Fibroblast of villous mesenchyme (primary cell): ENCODE data around the gene CDH12. TPM values are rescaled to one million over a fixed set of nuclear protein-coding genes. Genes with fewer than 3 reads are reported as not detected.

ENCODE experiments used
- DNase-seq: peaks from one replicate; pipeline ENCODE4 v3.0.0-alpha.2; 2010; ENCODE audit warnings: low read depth
- H3K4me3 ChIP-seq: 2 replicates; pipeline ENCODE4 v1.5.1; 2011; ENCODE audit warnings: low read depth, mild to moderate bottlenecking, low read length
- CTCF ChIP-seq: IDR thresholded peaks from 2 replicates; pipeline ENCODE4 v1.5.1; 2012; ENCODE audit warnings: low read depth, mild to moderate bottlenecking, low read length; ENCODE audit not compliant: insufficient read depth
- total RNA-seq: library from RNA; depleted of rRNA; stranded (reverse); fragments of >200 nt; gene quantifications from 2 replicates; pipeline ENCODE4 v1.2.3, GENCODE V29; 2012

Gene CDH12
- total RNA-seq, 1 donor, result not detected

GRCh38 chr5:22842574-22842973 is 10.6 kb downstream of the CDH12 start:
- DNase-seq, result peak; percentile 0
- no peak overlapping the region for H3K4me3 ChIP-seq
- TF ChIP-seq CTCF, result no peak

DNA sequence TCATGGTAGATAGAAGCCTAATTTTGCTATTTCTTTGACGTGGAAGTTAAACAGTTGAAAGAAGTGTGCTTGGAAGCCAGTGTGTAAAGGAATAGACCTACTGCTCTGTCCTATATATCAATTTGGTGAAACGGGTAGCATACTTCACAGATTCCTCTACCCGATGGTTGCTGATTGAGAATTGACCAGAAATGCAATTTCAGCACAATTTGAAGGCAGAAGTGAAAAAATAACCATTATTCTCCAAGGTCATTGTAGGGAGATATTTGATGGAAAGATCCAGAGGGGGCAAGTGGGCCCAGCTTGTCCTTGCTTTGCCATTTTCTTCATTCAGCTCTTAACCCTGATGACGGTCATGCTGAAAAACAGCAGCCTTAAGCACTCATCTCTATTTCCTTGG is 15.3 kb downstream of the CDH12 start:
- DNase-seq, result no peak
- no peak for TF ChIP-seq CTCF
- H3K4me3 ChIP-seq, result no peak overlapping the region

DNA sequence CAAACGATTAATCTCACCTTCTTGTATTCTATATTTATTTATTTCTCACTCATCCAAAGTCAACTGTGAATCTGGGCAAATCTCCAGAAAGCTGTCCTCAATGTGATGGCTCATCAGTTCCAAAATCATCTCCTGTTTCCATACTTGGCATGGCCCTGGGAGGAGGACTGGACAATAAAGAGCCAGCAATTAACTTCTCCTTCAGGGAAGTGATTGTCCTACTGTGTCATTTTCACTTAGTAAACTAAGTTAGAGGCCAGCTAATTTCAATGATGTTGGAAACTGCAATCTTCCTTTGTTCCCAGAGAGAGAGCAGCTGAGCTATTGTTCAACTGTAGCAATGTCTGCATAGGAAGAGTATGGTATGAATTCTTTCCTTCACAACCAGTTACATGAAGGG is 17.5 kb downstream of the CDH12 start:
- no peak for DNase-seq
- no peak overlapping the region for H3K4me3 ChIP-seq
- no peak for TF ChIP-seq CTCF

DNA sequence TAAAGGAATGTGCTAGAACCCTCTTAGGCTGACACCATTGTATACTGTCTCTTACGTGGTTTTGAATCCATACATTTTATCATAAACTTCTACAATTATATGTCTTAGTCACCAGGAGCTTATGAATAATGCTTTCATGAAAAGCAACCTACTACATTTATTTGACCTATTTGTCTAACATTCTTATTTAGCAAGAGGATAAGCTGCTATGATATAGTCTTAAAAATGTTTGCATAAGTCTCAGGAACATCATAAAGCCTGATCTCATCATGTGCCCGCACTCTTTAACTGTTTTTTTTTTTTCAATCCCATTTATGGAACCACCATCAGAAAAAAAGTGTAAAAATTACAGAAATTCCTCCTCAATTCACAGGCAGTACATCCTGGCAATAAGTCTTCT is 59.7 kb downstream of the CDH12 start:
- TF ChIP-seq CTCF, result no peak
- DNase-seq, result no peak
- no peak overlapping the region for H3K4me3 ChIP-seq

DNA sequence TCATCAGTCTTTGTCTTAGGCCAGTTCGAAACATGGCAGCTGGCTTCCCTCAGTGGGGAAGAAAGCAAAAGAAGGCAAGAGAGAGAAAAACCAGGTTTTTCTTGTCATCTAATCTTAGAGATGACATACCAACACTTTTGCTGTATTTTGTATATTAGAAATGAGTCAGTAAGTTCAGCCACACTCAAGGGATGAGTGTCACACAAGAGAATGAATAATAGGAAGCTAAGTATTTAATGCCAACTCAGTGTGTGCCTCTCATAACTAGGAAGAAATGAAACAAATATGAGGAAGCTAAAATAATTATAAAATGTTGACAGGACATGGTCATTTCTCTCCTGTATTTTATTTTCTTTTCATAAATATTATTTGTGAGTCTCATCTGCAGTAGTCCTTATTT is 65.3 kb downstream of the CDH12 start:
- TF ChIP-seq CTCF, result no peak
- H3K4me3 ChIP-seq, result no peak overlapping the region
- no peak for DNase-seq

GRCh38 chr5:22787398-22787797 is 65.7 kb downstream of the CDH12 start:
- TF ChIP-seq CTCF, result no peak
- no peak overlapping the region for H3K4me3 ChIP-seq
- no peak for DNase-seq

GRCh38 chr5:22780756-22781155 is 72.4 kb downstream of the CDH12 start:
- no peak for DNase-seq
- no peak for TF ChIP-seq CTCF
- no peak overlapping the region for H3K4me3 ChIP-seq
